BJ (cell line): ENCODE data around the gene GLI3. TPM values are rescaled to one million over a fixed set of nuclear protein-coding genes. Genes with fewer than 3 reads are reported as not detected.

Experiments used
- CTCF ChIA-PET: fragments of 350-600 bp; formaldehyde crosslinking; extraction: SDS; loops from one replicate; lab custom pipeline; 2021; ENCODE audit warnings: antibody characterized with exemption, inconsistent platforms; lab: Yijun Ruan, JAX
- POLR2A ChIA-PET: fragments of 300-600 bp; sonication (Branson Sonifier 250); formaldehyde crosslinking; extraction: SDS; loops from one replicate; lab custom pipeline; 2021; ENCODE audit warnings: antibody characterized with exemption; lab: Charles Lee
- DNase-seq: peaks from one replicate; pipeline ENCODE4 v3.0.0-alpha.2; 2011; ENCODE audit warnings: low read depth
- H3K27me3 ChIP-seq: 2 replicates; pipeline ENCODE4 v1.6.0; 2011; ENCODE audit warnings: low read length; ENCODE audit not compliant: control insufficient read depth, insufficient read depth
- H3K36me3 ChIP-seq: 2 replicates; pipeline ENCODE4 v1.5.1; 2011; ENCODE audit warnings: low read length; ENCODE audit not compliant: control insufficient read depth, insufficient read depth
- H3K4me3 ChIP-seq: 2 replicates; pipeline ENCODE4 v1.5.1; 2011; ENCODE audit warnings: low read depth, mild to moderate bottlenecking, control low read depth, low read length
- CTCF ChIP-seq: IDR thresholded peaks from 2 replicates; pipeline ENCODE4 v1.5.1; 2011; ENCODE audit warnings: low read depth, mild to moderate bottlenecking, control low read depth, inconsistent platforms, low read length, moderate library complexity; ENCODE audit not compliant: insufficient read depth
- polyA plus RNA-seq: library from polyadenylated mRNA; depleted of rRNA; stranded (reverse); fragments of >200 nt; gene quantifications from 2 replicates; pipeline ENCODE4 v1.2.3, GENCODE V29; 2011

The GLI3 gene
- polyA plus RNA-seq, 1 experiment, result 5.1 TPM

- ChIA-PET CTCF (no interaction called here), POLR2A (no interaction called here)
- TF ChIP-seq CTCF, result no peak
- Histone ChIP-seq H3K4me3 (no peak overlapping the region), H3K36me3 (peaks cover 13% of the 10 kb centered on the region), H3K27me3 (no peaks in the 10 kb centered on the region)
- no peak for DNase-seq
Observed at GRCh38 chr7:42022056-42022455, 215.0 kb downstream of the GLI3 start.

- H3K4me3 ChIP-seq, result no peak overlapping the region
- no peaks in the 10 kb centered on the region for H3K27me3 ChIP-seq
- ChIA-PET POLR2A (no interaction called here), CTCF (no interaction called here)
- DNase-seq, result no peak
- no peak for TF ChIP-seq CTCF
- H3K36me3 ChIP-seq, result peaks cover 13% of the 10 kb centered on the region
Observed at GRCh38 chr7:42021631-42022030, 215.4 kb downstream of the GLI3 start.

GRCh38 chr7:42020061-42020460 is 216.9 kb downstream of the GLI3 start:
- ChIA-PET POLR2A (no interaction called here), CTCF (interaction anchor here (1.0 to 1.2 kb wide), 2 partner anchors 83 to 811 kb away, joined by 3 to 4 read pairs; no protein-coding TSS in a partner anchor)
- Histone ChIP-seq H3K4me3 (no peak overlapping the region), H3K36me3 (peaks cover 6% of the 10 kb centered on the region), H3K27me3 (no peaks in the 10 kb centered on the region)
- TF ChIP-seq CTCF, result no peak
- DNase-seq, result no peak

- Histone ChIP-seq H3K36me3 (0 out of 2 replicates have a peak, but pooled peaks cover under 1% of the 10 kb centered on the region), H3K27me3 (no peaks in the 10 kb centered on the region), H3K4me3 (no peak overlapping the region)
- ChIA-PET CTCF (interaction anchor here (0.7 kb wide), 1 partner anchor 29 kb away, joined by 3 read pairs; no protein-coding TSS in a partner anchor), POLR2A (no interaction called here)
- no peak for DNase-seq
- TF ChIP-seq CTCF, result no peak
Observed at GRCh38 chr7:42017349-42017986, 219.5 kb downstream of the GLI3 start.

- Histone ChIP-seq H3K27me3 (no peaks in the 10 kb centered on the region), H3K36me3 (no peaks in the 10 kb centered on the region), H3K4me3 (no peak overlapping the region)
- ChIA-PET CTCF (interaction anchor here (0.7 kb wide), 1 partner anchor 28 kb away, joined by 3 read pairs; no protein-coding TSS in a partner anchor), POLR2A (no interaction called here)
- DNase-seq, result no peak
- TF ChIP-seq CTCF, result no peak
Observed at GRCh38 chr7:42016517-42016916, 220.5 kb downstream of the GLI3 start.
